Measurements from ENCODE around the gene CARD10.

Gene CARD10

GRCh38 chr22:37519268-37520195 lies at the start of gene CARD10:
Gene CARD10, minus strand, starts transcription at chr22:37519415. Its CDS starts 215 bp downstream, at chr22:37519200.
- peak; percentile 7 to 39 for DNase-seq

- DNase-seq, result no peak
Measured at GRCh38 chr22:37568448-37569008, 49.3 kb upstream of the CARD10 start.

- no peak for DNase-seq
Measured at GRCh38 chr22:37568012-37568411, 48.8 kb upstream of the CARD10 start.

GRCh38 chr22:37566903-37567798 lies 47.9 kb upstream of the CARD10 start:
- DNase-seq, result peak; percentile 52 to 62

GRCh38 chr22:37566329-37566837 lies 47.2 kb upstream of the CARD10 start:
- no peak for DNase-seq

- DNase-seq, result no peak
Measured at GRCh38 chr22:37565830-37566229, 46.6 kb upstream of the CARD10 start.

GRCh38 chr22:37564111-37564711 lies 45.0 kb upstream of the CARD10 start:
- no peak for DNase-seq

- DNase-seq, result no peak
Measured at GRCh38 chr22:37563153-37564081, 44.2 kb upstream of the CARD10 start.

GRCh38 chr22:37562049-37562875 lies 43.0 kb upstream of the CARD10 start:
- no peak for DNase-seq

- DNase-seq, result peak in 1 of 2 experiments; percentile 17
Measured at GRCh38 chr22:37561212-37562048, 42.2 kb upstream of the CARD10 start.

- no peak for DNase-seq
Measured at GRCh38 chr22:37560608-37561211, 41.5 kb upstream of the CARD10 start.

GRCh38 chr22:37559901-37560607 lies 40.8 kb upstream of the CARD10 start, which contains the start of gene CDC42EP1:
Gene CDC42EP1, plus strand, starts transcription at chr22:37560480. Its CDS starts 5,870 bp downstream, at chr22:37566350.
- no peak for DNase-seq

- no peak for DNase-seq
Measured at GRCh38 chr22:37559521-37559900, 40.3 kb upstream of the CARD10 start.

- DNase-seq, result no peak
Measured at GRCh38 chr22:37558815-37559214, 39.6 kb upstream of the CARD10 start.

GRCh38 chr22:37557321-37558001 lies 38.2 kb upstream of the CARD10 start:
- DNase-seq, result no peak

- no peak for DNase-seq
Measured at GRCh38 chr22:37556710-37557109, 37.5 kb upstream of the CARD10 start.

- no peak for DNase-seq
Measured at GRCh38 chr22:37555029-37555428, 35.8 kb upstream of the CARD10 start.

- no peak for DNase-seq
Measured at GRCh38 chr22:37553725-37554124, 34.5 kb upstream of the CARD10 start.
